Activated T-helper 1 cell treated with anti-CD3 and anti-CD28 coated beads, Interleukin-2, amount 50 U/mL, for 16 hours (primary cell): ENCODE data around the gene KLHDC10.
A peak's percentile ranks its signal among the peaks of the same experiment; 100 is the strongest.
"Not testable (repeated sequence)": the region's sequence is repeated elsewhere in the genome, so short reads cannot be mapped to it uniquely, and the experiment has no call there.

Source experiments
- DNase-seq, 2 donors: peaks; one replicate each; pipeline ENCODE4 v3.0.0-alpha.2; 2020; ENCODE audit warnings: low read depth in 1 of 2, low spot score in 1 of 2

KLHDC10 gene, protein sequence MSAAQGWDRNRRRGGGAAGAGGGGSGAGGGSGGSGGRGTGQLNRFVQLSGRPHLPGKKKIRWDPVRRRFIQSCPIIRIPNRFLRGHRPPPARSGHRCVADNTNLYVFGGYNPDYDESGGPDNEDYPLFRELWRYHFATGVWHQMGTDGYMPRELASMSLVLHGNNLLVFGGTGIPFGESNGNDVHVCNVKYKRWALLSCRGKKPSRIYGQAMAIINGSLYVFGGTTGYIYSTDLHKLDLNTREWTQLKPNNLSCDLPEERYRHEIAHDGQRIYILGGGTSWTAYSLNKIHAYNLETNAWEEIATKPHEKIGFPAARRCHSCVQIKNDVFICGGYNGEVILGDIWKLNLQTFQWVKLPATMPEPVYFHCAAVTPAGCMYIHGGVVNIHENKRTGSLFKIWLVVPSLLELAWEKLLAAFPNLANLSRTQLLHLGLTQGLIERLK

GRCh38 chr7:130069978-130070860, at the start of gene KLHDC10:
TSS of gene KLHDC10 (plus strand) at chr7:130070534. CDS start at chr7:130070644, 110 bp downstream.
- DNase-seq = peak; percentile 84 to 88

GRCh38 chr7:130021105-130021834, 49.1 kb upstream of the KLHDC10 start:
- DNase-seq = no peak

DNA sequence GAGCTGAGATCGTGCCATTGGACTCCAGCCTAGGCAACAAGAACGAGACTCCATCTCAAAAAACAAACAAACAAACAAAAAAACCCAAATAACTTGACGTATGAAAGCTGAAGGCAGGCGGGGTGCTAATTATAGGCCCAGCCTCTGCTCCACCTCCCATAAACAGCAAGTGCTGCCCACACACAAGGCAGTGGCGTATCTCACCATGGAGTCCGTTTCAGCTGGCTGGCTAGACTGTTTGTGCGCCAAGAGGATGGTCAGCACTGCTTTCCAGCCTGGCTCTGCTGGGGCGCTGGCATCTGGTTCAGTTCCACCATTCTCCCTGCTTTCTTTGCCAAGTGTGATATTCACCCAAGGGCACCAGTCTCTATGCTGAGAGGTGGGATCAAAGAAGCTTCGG, 48.2 kb upstream of the KLHDC10 start:
- DNase-seq = no peak

GRCh38 chr7:130022623-130023175, 47.6 kb upstream of the KLHDC10 start:
- no peak for DNase-seq

DNA sequence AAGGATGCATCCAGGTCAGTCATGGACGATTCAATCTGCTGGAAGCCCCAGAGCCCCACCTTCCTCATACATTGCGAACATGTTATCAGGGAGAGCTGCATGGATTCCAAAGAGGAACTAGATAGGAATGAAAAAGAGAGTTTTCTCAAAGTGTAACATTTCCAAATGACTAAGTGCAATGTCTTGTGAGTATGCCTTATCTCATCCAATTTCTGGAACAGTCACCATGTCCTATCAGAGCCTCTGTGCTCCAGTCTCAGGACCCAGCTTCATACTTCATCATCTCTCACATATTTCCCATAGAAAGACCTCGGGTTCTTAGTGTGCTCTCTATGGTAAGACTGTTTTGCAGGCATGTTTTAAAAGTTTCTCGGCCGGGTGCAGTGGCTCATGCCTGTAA, 45.9 kb upstream of the KLHDC10 start:
- DNase-seq = no peak

- no peak for DNase-seq
These were observed 37.6 kb upstream of the KLHDC10 start for GRCh38 chr7:130032698-130033097.

DNA sequence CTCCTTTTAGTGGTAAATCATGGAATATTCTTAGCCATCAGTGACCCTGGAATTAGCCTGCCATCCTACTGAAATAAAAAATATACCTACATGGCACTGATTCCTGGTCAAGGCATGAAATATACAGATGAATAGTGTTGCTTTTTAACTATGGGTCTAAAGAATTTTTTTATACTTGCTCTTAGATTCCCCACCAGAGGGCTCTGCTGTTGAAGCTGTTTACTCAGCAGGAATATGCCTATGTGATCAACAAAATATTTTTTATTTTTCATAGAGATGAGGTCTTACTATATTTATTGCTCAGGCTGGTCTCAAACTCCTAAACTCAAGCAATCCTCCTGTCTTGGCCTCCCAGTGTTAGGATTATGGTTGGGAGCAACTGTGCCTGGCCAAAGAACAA, 32.6 kb upstream of the KLHDC10 start:
- no peak for DNase-seq

- no peak for DNase-seq
These were observed 29.8 kb upstream of the KLHDC10 start for GRCh38 chr7:130040576-130040975.

DNA sequence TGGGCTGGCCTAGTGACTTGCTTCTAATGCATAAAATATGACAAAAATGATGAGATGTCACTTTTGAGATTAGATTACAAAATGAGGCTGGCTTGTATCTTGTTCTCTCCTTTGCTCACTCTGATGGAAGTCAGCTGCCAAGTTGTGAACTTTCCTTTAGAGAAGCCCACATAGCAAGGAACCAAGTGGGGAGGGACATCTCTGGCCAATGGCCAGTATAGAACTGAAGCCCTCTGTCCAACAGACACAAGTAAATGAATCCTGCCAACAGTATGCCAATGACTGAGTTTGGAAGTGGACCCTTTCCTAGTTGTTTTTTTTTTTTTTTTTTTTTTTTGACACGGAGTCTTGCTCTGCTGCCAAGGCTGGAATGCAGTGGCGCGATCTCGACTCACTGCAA, 22.5 kb upstream of the KLHDC10 start:
- no peak for DNase-seq

DNA sequence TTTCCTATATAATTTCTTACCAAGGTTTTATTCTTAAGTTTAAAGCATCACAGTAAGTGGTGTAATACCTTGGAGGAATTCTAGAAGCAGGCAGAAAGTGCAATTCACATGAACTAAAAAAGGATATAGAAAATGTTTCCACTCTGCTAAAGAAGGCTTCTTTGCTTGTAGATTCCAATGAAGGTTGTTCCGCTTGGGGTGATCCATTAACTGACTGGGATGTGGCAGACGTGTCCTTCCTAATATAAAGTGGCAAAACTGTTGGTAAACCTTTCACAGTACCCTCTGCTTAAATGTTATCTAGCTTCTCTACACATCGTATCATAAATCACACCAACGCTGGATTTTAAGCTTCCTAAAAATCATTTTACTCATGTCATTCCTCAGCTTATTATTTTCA, 21.4 kb upstream of the KLHDC10 start:
- DNase-seq = no peak

- not testable (repeated sequence) for DNase-seq
These were observed 18.1 kb upstream of the KLHDC10 start for GRCh38 chr7:130052250-130052649.

GRCh38 chr7:130055198-130055597, 15.1 kb upstream of the KLHDC10 start:
- DNase-seq = not testable (repeated sequence)

GRCh38 chr7:130062246-130062645, 8.1 kb upstream of the KLHDC10 start:
- DNase-seq = no peak

- peak; percentile 41 to 54 for DNase-seq
These were observed 7.3 kb upstream of the KLHDC10 start for GRCh38 chr7:130063036-130063435.

- not testable (repeated sequence) for DNase-seq
These were observed 5.8 kb upstream of the KLHDC10 start for GRCh38 chr7:130064580-130064926.

DNA sequence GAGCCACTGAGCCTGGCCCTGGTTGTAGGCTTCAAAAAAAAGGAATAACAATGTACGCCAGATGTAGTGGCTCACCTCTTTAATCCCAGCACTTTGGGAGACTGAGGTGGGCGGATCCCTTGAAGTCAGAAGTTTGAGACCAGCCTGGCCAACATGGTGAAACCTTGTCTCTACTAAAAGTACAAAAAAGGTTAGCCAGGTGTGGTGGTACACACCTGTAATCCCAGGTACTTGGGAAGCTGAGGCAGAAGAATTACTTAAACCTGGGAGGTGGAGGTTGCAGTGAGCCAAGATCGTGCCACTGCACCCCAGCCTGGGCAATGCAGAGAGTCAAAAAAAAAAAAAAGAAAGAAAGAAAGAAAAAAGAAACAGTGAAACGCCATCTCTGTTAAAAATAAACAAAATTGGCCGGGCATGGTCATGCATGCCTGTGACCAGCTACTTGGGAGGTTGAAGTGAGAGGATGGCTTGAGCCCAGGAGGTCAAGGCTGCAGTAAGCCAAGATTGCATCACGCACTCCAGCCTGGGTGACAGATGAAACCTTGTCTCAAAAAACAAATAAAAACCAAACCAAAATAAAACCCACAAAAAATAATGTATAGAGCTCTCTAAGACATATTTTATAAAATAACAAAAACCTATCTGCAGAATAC, 4.7 kb upstream of the KLHDC10 start:
- DNase-seq = no peak

GRCh38 chr7:130069179-130069977, 956 bp upstream of the KLHDC10 start:
- no peak for DNase-seq

GRCh38 chr7:130070861-130071622, 708 bp downstream of the KLHDC10 start:
- no peak for DNase-seq
